ENCODE measurements around the gene FAM170A. TPM values are rescaled to one million over a fixed set of nuclear protein-coding genes. Genes with fewer than 3 reads are reported as not detected.

Gene FAM170A
- total RNA-seq, 2 donors from 2014 or later = not detected

GRCh38 chr5:119680080-119680479 is 50.7 kb downstream of the FAM170A start:
- no peak overlapping the region for H3K27ac ChIP-seq
- H3K4me1 ChIP-seq = no peaks in the 10 kb centered on the region
- DNase-seq = no peak
- no peak overlapping the region for H3K4me3 ChIP-seq
- TF ChIP-seq CTCF (IDR thresholded peaks at IDR 0.05) = no peak
- H3K9ac ChIP-seq (ENCODE audit: low read depth in 2 of 2, low read length in 2 of 2) = no peak overlapping the region
- no peaks in the 10 kb centered on the region for H3K9me3 ChIP-seq
- no peaks in the 10 kb centered on the region for H3K36me3 ChIP-seq
- intact Hi-C loops (cut with DNase I) = no loop called here
- no peaks in the 10 kb centered on the region for H3K27me3 ChIP-seq

- H3K9me3 ChIP-seq = no peaks in the 10 kb centered on the region
- no peak for TF ChIP-seq CTCF (IDR thresholded peaks at IDR 0.05)
- no peak overlapping the region for H3K9ac ChIP-seq (ENCODE audit: low read depth in 2 of 2, low read length in 2 of 2)
- H3K4me3 ChIP-seq = no peak overlapping the region
- no peaks in the 10 kb centered on the region for H3K27me3 ChIP-seq
- H3K36me3 ChIP-seq = no peaks in the 10 kb centered on the region
- H3K4me1 ChIP-seq = no peaks in the 10 kb centered on the region
- no peak for DNase-seq
- no peak overlapping the region for H3K27ac ChIP-seq
- intact Hi-C loops (cut with DNase I) = no loop called here
Observed at GRCh38 chr5:119681734-119682133, 52.4 kb downstream of the FAM170A start.

- Histone ChIP-seq H3K4me1 (no peaks in the 10 kb centered on the region), H3K27ac (no peak overlapping the region), H3K4me3 (no peak overlapping the region), H3K9me3 (no peaks in the 10 kb centered on the region), H3K36me3 (no peaks in the 10 kb centered on the region), H3K27me3 (no peaks in the 10 kb centered on the region), H3K9ac (ENCODE audit: low read depth in 2 of 2, low read length in 2 of 2) (no peak overlapping the region)
- no peak for DNase-seq
- intact Hi-C loops (cut with DNase I) = no loop called here
- no peak for TF ChIP-seq CTCF (IDR thresholded peaks at IDR 0.05)
Observed at GRCh38 chr5:119682372-119682771, 53.0 kb downstream of the FAM170A start.

Other genes with a start within 250 kb of the FAM170A start
- 100 to 1,000 TPM; 252 to 304 TPM for gene HSD17B4, start 177.1 kb upstream of the FAM170A start, total RNA-seq